IMR-90 (cell line): ENCODE data around the gene CCDC150.

Experiments
- CEBPB ChIP-seq: IDR thresholded peaks from 2 replicates; pipeline ENCODE4 v1.6.1; 2012; ENCODE audit warnings: low read depth, low read length, improper control_type of control experiment
- CHD1 ChIP-seq: IDR thresholded peaks from 2 replicates; pipeline ENCODE4 v1.6.1; 2012; ENCODE audit warnings: low read depth, low read length, improper control_type of control experiment
- CTCF ChIP-seq: conservative IDR thresholded peaks from 2 replicates; pipeline ENCODE4 v1.5.1; 2012; ENCODE audit warnings: mild to moderate bottlenecking, low read depth, low read length, improper control_type of control experiment
- ELK1 ChIP-seq: fragments of 150-350 bp; IDR thresholded peaks from 2 replicates; pipeline ENCODE4 v1.6.1; 2016; ENCODE audit warnings: low read depth, mild to moderate bottlenecking, low read length, moderate library complexity, borderline replicate concordance
- FOS ChIP-seq: fragments of 150-350 bp; IDR thresholded peaks from 2 replicates; pipeline ENCODE4 v1.6.1; 2016; ENCODE audit warnings: low read depth, low read length
- MAFK ChIP-seq: IDR thresholded peaks from 2 replicates; pipeline ENCODE4 v1.6.1; 2012; ENCODE audit warnings: low read depth, low read length, improper control_type of control experiment
- MAZ ChIP-seq: IDR thresholded peaks from 2 replicates; pipeline ENCODE4 v1.6.1; 2012; ENCODE audit warnings: low read depth, mild to moderate bottlenecking, low read length, improper control_type of control experiment, moderate library complexity, borderline replicate concordance
- MXI1 ChIP-seq: IDR thresholded peaks from 2 replicates; pipeline ENCODE4 v1.6.1; 2012; ENCODE audit warnings: low read depth, mild to moderate bottlenecking, low read length, moderate library complexity, borderline replicate concordance
- POLR2A ChIP-seq: IDR thresholded peaks from 2 replicates; pipeline ENCODE4 v1.6.1; 2012; ENCODE audit warnings: mild to moderate bottlenecking, low read depth, low read length
- RAD21 ChIP-seq: IDR thresholded peaks from 2 replicates; pipeline ENCODE4 v1.6.1; 2012; ENCODE audit warnings: low read length, improper control_type of control experiment
- RFX5 ChIP-seq: IDR thresholded peaks from 2 replicates; pipeline ENCODE4 v1.8.0; 2012; ENCODE audit warnings: low read depth, mild to moderate bottlenecking, low read length, moderate library complexity
- SMC3 ChIP-seq: fragments of 150-350 bp; IDR thresholded peaks from 2 replicates; pipeline ENCODE4 v1.6.1; 2016; ENCODE audit warnings: low read depth, mild to moderate bottlenecking, antibody characterized with exemption, low read length, moderate library complexity
- USF2 ChIP-seq: fragments of 150-350 bp; IDR thresholded peaks from 2 replicates; pipeline ENCODE4 v1.6.1; 2017; ENCODE audit warnings: mild to moderate bottlenecking, antibody characterized with exemption, low read length, low read depth

- no peak for TF ChIP-seq CTCF
- TF ChIP-seq POLR2A: no peak
- TF ChIP-seq MAFK: no peak
- TF ChIP-seq MXI1: no peak
- no peak for TF ChIP-seq RFX5
- TF ChIP-seq CHD1: no peak
- TF ChIP-seq MAZ: no peak
- no peak for TF ChIP-seq CEBPB
- TF ChIP-seq RAD21: no peak
- TF ChIP-seq FOS: no peak
- no peak for TF ChIP-seq SMC3
- no peak for TF ChIP-seq USF2
- no peak for TF ChIP-seq ELK1
Measured at GRCh38 chr2:196652869-196653268, 13.4 kb downstream of the CCDC150 start.
